Fibroblast of mammary gland (primary cell): Measurements from ENCODE around the gene PPP2R2C.

ENCODE experiments used
- DNase-seq: peaks from one replicate; pipeline ENCODE4 v3.0.0-alpha.2; 2010; ENCODE audit warnings: low read depth
- H3K4me3 ChIP-seq: 2 replicates; pipeline ENCODE4 v1.5.1; 2011; ENCODE audit warnings: low read depth, mild to moderate bottlenecking, low read length, moderate library complexity; ENCODE audit not compliant: control insufficient read depth
- CTCF ChIP-seq: conservative IDR thresholded peaks from 2 replicates; pipeline ENCODE4 v1.5.1; 2011; ENCODE audit warnings: low read depth, low read length, inconsistent platforms; ENCODE audit not compliant: control insufficient read depth, insufficient read depth

The PPP2R2C gene

GRCh38 chr4:6283282-6283681 is 189.1 kb downstream of the PPP2R2C start:
- no peak for TF ChIP-seq CTCF
- H3K4me3 ChIP-seq, result no peak overlapping the region
- DNase-seq, result no peak

- H3K4me3 ChIP-seq, result no peak overlapping the region
- peak; percentile 18 for DNase-seq
- TF ChIP-seq CTCF, result no peak
Measured at GRCh38 chr4:6282314-6282771, 190.1 kb downstream of the PPP2R2C start.

GRCh38 chr4:6281436-6282313 is 190.7 kb downstream of the PPP2R2C start:
- DNase-seq, result no peak
- no peak overlapping the region for H3K4me3 ChIP-seq
- no peak for TF ChIP-seq CTCF

GRCh38 chr4:6280365-6280996 is 191.9 kb downstream of the PPP2R2C start:
- no peak for DNase-seq
- no peak overlapping the region for H3K4me3 ChIP-seq
- TF ChIP-seq CTCF, result no peak

- no peak overlapping the region for H3K4me3 ChIP-seq
- no peak for TF ChIP-seq CTCF
- no peak for DNase-seq
Measured at GRCh38 chr4:6279582-6280289, 192.7 kb downstream of the PPP2R2C start.

DNA sequence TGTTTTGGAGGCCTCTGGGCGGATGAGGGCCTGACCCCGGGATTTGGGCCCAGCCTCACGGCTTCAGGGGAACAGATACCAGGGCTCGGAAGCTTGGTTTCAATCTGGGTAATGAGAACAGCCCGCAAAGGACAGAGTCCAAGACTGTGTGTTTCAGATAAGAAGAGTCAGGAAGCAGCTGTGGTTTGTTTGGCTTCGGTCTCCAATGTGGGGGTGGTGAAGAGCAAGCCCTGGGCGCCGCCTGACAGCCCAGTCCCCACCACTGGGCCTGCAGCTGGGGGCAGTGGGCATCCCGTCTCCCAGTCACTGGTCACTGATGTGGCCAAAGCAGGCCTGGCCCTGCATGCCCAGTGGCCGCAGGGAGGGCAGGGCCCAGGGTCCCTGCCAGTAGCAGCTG is 193.6 kb downstream of the PPP2R2C start:
- no peak for TF ChIP-seq CTCF
- peak; percentile 8 for DNase-seq
- H3K4me3 ChIP-seq, result no peak overlapping the region
